ENCODE measurements around the gene ITGA5.

ITGA5 gene

GRCh38 chr12:54419088-54419887 lies at the start of gene ITGA5:
TSS of gene ITGA5 (minus strand) at chr12:54419266. CDS start at chr12:54419198, 68 bp downstream.
- DNase-seq (ENCODE audit: insufficient read length, low spot score): no peak
- TF ChIP-seq CTCF (IDR thresholded peaks at IDR 0.05; ENCODE audit: insufficient read depth, missing control alignments): no peak
- no peak for FAIRE-seq

GRCh38 chr12:54465857-54466523 lies 46.9 kb upstream of the ITGA5 start:
- no peak for TF ChIP-seq CTCF (IDR thresholded peaks at IDR 0.05; ENCODE audit: insufficient read depth, missing control alignments)
- no peak for FAIRE-seq
- DNase-seq (ENCODE audit: insufficient read length, low spot score): no peak

- FAIRE-seq (no peak), DNase-seq (ENCODE audit: insufficient read length, low spot score) (no peak)
- no peak for TF ChIP-seq CTCF (IDR thresholded peaks at IDR 0.05; ENCODE audit: insufficient read depth, missing control alignments)
These were observed 44.4 kb upstream of the ITGA5 start for GRCh38 chr12:54463484-54463883.

- no peak for TF ChIP-seq CTCF (IDR thresholded peaks at IDR 0.05; ENCODE audit: insufficient read depth, missing control alignments)
- FAIRE-seq: no peak
- DNase-seq (ENCODE audit: insufficient read length, low spot score): no peak
These were observed 44.0 kb upstream of the ITGA5 start for GRCh38 chr12:54463034-54463433.

- TF ChIP-seq CTCF (IDR thresholded peaks at IDR 0.05; ENCODE audit: insufficient read depth, missing control alignments): no peak
- FAIRE-seq (no peak), DNase-seq (ENCODE audit: insufficient read length, low spot score) (no peak)
These were observed 41.4 kb upstream of the ITGA5 start for GRCh38 chr12:54460317-54460923.

- no peak for TF ChIP-seq CTCF (IDR thresholded peaks at IDR 0.05; ENCODE audit: insufficient read depth, missing control alignments)
- DNase-seq (ENCODE audit: insufficient read length, low spot score) (no peak), FAIRE-seq (no peak)
These were observed 40.3 kb upstream of the ITGA5 start for GRCh38 chr12:54459355-54459754.

Measured in D721Med (cell line).